Measurements from ENCODE around the gene SETD5. TPM values are rescaled to one million over a fixed set of nuclear protein-coding genes. Genes with fewer than 3 reads are reported as not detected.
A peak's percentile ranks its signal among the peaks of the same experiment; 100 is the strongest.

SETD5 gene
- total and polyA plus RNA-seq, 9 donors, result 62.3 to 116 (median 86.8) TPM

DNA sequence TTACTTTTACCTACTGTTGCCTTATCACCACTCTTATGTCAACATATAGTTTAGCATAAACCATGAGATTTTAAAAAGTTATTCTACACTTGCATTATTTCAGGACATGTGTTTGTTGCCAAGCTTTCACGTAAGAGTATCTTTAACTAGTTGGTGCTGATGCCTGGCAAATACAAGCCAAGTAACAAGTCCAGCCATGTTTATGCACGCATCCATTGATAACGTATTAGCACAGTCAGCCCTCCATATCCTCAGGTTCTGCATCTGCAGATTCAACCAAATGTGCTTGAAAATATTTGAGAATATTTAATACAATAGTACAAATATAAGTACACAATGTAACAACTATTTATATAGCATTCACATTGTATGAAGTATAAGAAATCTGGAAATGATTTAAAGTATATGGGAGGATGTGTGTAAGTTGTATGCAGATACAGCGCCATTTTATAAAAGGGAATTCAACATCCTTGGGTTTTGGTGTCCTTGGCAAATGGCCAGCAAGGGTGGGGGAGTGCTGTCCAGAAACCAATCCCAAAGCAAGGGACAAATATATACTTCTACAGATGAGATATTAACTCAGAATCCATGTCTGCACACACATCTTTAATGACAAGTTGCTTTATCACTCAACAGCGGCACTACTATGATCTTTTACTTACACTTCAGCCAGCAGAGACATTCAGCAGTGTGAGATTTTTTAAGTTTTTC lies 8.7 kb upstream of the SETD5 start:
- 100% methylated on average over 1 of the region's 5 CpGs for WGBS (ENCODE audit: insufficient coverage)
- no peaks in the 10 kb centered on the region for H3K4me1 ChIP-seq (ENCODE audit: control insufficient read depth, insufficient read depth, low read length)
- H3K27ac ChIP-seq (ENCODE audit: low read length), result no peak overlapping the region
- no peaks in the 10 kb centered on the region for H3K27me3 ChIP-seq (ENCODE audit: control insufficient read depth, insufficient read depth, low read length)
- H3K4me3 ChIP-seq (ENCODE audit: low read length), result no peak overlapping the region
- H3K36me3 ChIP-seq (ENCODE audit: control insufficient read depth, insufficient read depth, low read length), result peaks cover 54% of the 10 kb centered on the region
- H3K9me3 ChIP-seq (replicated peaks; ENCODE audit: control insufficient read depth, low read depth, low read length), result no peaks in the 10 kb centered on the region
- DNase-seq, result no peak

DNA sequence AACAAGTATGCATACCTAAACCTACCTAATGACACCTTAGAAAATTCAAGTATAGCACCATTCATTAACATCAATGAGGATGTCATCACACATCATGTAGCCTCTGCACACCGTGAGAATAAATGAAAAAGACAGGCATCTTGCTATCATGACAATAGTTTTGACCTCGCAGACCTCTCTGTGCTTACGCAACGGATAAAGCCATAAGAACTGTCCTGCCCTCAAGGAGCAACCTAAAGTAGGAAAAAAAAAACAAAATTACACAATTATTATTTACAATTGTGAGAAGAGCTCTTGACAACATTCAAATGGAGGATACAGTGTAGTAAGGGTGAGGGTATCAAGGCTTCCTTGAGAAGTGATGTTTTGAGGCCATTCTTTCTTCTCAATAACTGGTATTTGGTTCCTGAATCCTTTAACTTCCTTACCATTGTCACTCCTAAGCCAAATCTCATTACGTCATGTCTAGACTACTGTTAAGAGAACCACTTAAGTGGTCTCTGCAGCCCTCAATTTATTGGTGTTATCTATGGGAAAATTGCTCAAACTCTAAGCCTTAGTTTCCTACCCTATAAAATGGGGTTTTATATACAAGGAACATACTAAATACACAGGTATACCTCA lies 7.0 kb upstream of the SETD5 start:
- WGBS (ENCODE audit: insufficient coverage), result no CpG with 5 or more reads among the region's 5 CpGs
- DNase-seq, result no peak
- H3K27ac ChIP-seq (ENCODE audit: low read length), result no peak overlapping the region
- H3K36me3 ChIP-seq (ENCODE audit: control insufficient read depth, insufficient read depth, low read length), result peaks cover 46% of the 10 kb centered on the region
- H3K27me3 ChIP-seq (ENCODE audit: control insufficient read depth, insufficient read depth, low read length), result no peaks in the 10 kb centered on the region
- H3K4me1 ChIP-seq (ENCODE audit: control insufficient read depth, insufficient read depth, low read length), result peaks cover 5% of the 10 kb centered on the region
- H3K4me3 ChIP-seq (ENCODE audit: low read length), result no peak overlapping the region
- H3K9me3 ChIP-seq (replicated peaks; ENCODE audit: control insufficient read depth, low read depth, low read length), result no peaks in the 10 kb centered on the region

DNA sequence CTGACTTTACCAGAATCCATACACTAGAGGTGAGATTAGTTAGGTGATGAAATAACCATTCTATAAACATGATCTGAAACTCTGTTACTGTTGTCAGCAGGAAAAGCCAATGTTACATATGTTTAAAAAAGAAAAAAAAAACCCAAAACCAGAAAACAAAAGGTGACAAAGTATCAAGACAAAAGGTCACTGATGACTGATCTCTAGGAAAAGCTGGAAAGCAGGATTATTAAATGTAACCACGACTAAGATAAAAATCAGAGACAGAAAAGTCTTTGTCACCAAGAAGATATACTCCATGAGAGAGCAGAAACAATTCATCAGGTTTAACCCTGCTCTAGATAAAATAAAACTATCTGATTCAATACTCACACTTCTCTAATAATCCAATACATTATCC lies 5.4 kb upstream of the SETD5 start:
- Histone ChIP-seq H3K27me3 (ENCODE audit: control insufficient read depth, insufficient read depth, low read length) (no peaks in the 10 kb centered on the region), H3K36me3 (ENCODE audit: control insufficient read depth, insufficient read depth, low read length) (peaks cover 44% of the 10 kb centered on the region), H3K4me1 (ENCODE audit: control insufficient read depth, insufficient read depth, low read length) (peaks cover 9% of the 10 kb centered on the region), H3K4me3 (ENCODE audit: low read length) (no peak overlapping the region), H3K27ac (ENCODE audit: low read length) (no peak overlapping the region), H3K9me3 (replicated peaks; ENCODE audit: control insufficient read depth, low read depth, low read length) (no peaks in the 10 kb centered on the region)
- DNase-seq, result no peak
- no CpG with 5 or more reads among the region's 1 CpG for WGBS (ENCODE audit: insufficient coverage)

DNA sequence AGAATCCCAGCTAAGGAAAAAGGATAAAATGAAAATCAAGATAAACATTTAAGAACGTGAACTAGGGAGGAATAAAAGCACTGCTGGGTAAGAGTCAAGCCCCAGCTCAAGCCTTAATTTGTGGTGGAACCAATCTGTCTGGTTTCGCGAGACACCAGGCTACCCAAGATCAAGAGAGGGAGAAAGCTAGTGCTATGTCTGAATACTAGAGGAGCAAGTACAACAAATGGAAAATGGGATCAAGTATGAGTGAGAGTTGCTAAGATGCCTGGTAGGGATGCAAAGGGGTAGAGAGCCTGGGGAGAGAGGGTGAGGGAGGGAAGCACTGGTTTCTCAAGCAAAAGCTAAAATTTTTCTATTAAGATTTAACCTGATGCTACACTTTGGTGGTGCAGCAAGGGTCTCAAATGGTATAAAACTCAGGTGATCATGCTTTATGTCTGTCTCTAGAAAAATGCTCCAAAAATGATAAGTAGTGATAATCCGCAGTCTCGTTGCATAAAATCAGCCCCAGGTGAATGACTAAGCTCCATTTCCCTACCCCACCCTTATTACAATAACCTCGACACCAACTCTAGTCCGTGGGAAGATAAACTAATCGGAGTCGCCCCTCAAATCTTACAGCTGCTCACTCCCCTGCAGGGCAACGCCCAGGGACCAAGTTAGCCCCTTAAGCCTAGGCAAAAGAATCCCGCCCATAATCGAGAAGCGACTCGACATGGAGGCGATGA lies 1.7 kb upstream of the SETD5 start:
- 12% methylated on average over 9 of the region's 15 CpGs for WGBS (ENCODE audit: insufficient coverage)
- peak; percentile 35 for DNase-seq

DNA sequence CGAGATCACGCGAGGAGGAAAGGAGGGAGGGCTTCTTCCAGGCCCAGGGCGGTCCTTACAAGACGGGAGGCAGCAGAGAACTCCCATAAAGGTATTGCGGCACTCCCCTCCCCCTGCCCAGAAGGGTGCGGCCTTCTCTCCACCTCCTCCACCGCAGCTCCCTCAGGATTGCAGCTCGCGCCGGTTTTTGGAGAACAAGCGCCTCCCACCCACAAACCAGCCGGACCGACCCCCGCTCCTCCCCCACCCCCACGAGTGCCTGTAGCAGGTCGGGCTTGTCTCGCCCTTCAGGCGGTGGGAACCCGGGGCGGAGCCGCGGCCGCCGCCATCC lies 1.1 kb upstream of the SETD5 start:
- DNase-seq, result peak; percentile 98
- peaks cover 14% of the 10 kb centered on the region for H3K4me1 ChIP-seq (ENCODE audit: control insufficient read depth, insufficient read depth, low read length)
- under 1% methylated on average over 23 of the region's 25 CpGs for WGBS (ENCODE audit: insufficient coverage)
- peak overlapping the region; percentile 99 for H3K27ac ChIP-seq (ENCODE audit: low read length)
- H3K27me3 ChIP-seq (ENCODE audit: control insufficient read depth, insufficient read depth, low read length), result no peaks in the 10 kb centered on the region
- peaks cover 12% of the 10 kb centered on the region for H3K36me3 ChIP-seq (ENCODE audit: control insufficient read depth, insufficient read depth, low read length)
- H3K4me3 ChIP-seq (ENCODE audit: low read length), result peak overlapping the region; percentile 71
- no peaks in the 10 kb centered on the region for H3K9me3 ChIP-seq (replicated peaks; ENCODE audit: control insufficient read depth, low read depth, low read length)

More for the DNA sequence above, 1.7 kb upstream of the SETD5 start:
- no peaks in the 10 kb centered on the region for H3K9me3 ChIP-seq (replicated peaks; ENCODE audit: control insufficient read depth, low read depth, low read length)
- H3K27me3 ChIP-seq (ENCODE audit: control insufficient read depth, insufficient read depth, low read length), result no peaks in the 10 kb centered on the region
- H3K36me3 ChIP-seq (ENCODE audit: control insufficient read depth, insufficient read depth, low read length), result peaks cover 18% of the 10 kb centered on the region
- H3K27ac ChIP-seq (ENCODE audit: low read length), result peak overlapping the region; percentile 99
- H3K4me3 ChIP-seq (ENCODE audit: low read length), result peak overlapping the region; percentile 71
- H3K4me1 ChIP-seq (ENCODE audit: control insufficient read depth, insufficient read depth, low read length), result peaks cover 14% of the 10 kb centered on the region

DNA sequence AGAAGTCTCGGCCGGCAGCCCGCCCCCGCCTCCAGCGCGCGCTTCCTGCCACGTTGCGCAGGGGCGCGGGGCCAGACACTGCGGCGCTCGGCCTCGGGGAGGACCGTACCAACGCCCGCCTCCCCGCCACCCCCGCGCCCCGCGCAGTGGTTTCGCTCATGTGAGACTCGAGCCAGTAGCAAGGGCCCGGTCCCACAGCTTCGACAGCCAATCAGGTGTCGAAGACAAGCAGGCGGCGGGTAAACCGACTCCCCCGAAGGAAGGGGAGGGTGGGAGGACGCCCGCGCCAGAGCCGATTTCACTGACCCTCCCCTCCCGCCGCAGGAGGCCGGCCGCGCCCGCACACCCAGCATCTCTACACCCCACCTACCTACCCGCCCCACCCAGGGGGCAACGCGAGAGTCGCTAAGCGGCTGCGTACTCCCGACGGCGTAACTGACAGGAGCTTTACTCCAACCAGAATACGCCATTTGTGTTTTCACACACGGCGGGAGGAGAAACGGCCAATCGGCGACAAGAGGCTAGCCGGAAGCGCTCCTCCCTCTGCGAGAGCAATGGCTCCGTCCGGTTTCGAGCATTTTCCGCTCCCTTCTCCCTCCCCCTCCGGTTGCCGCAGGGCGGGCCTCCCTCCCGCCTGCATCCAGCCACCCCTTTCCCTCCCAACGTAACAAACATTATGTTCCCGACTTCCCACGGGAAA lies 633 bp upstream of the SETD5 start:
- peak; percentile 100 for DNase-seq
- WGBS (ENCODE audit: insufficient coverage), result 0% methylated on average over 61 of the region's 71 CpGs
- Histone ChIP-seq H3K4me3 (ENCODE audit: low read length) (peak overlapping the region; percentile 71), H3K27ac (ENCODE audit: low read length) (peak overlapping the region; percentile 99), H3K36me3 (ENCODE audit: control insufficient read depth, insufficient read depth, low read length) (peaks cover 9% of the 10 kb centered on the region), H3K27me3 (ENCODE audit: control insufficient read depth, insufficient read depth, low read length) (no peaks in the 10 kb centered on the region), H3K9me3 (replicated peaks; ENCODE audit: control insufficient read depth, low read depth, low read length) (no peaks in the 10 kb centered on the region), H3K4me1 (ENCODE audit: control insufficient read depth, insufficient read depth, low read length) (peaks cover 14% of the 10 kb centered on the region)

DNA sequence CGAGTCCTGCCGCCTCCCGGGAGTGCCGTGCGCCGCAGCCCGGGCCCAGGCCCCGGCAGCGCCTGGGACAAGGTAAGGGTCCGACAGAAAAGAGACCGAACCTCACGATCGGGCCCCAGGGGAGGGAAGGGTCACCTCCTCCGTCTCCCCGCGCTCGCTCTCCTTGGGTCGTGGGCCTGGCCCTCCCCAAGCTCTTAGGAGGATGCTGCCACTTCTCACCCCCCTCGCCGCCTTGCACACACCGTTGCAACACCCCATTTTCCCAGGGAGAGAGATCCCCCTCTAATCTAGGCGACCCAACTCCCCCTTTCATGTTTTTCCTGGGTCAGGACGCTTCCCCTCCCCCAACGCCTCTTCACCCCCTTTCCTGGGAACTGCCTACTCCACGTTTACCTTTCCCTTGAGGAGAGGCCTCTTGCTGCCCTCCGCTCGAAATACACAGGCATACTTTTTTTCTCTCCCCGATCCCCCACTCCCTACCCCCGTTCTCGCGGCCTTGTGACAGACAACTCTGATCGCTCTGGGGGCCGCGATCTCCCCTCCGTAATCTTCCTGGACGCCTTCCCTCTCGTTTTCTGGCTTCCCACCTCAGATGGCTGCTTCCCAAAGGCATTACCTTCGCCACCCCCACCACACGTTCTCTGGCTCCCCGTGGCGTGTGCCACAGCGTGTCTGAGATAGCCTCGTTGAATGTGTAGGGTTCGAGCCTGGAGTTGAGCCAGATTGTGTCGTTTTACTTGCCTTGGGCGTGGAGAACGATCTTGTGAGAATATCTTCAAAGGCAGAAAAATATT lies 688 bp downstream of the SETD5 start:
- DNase-seq, result peak; percentile 74
- Histone ChIP-seq H3K36me3 (ENCODE audit: control insufficient read depth, insufficient read depth, low read length) (peaks cover 9% of the 10 kb centered on the region), H3K9me3 (replicated peaks; ENCODE audit: control insufficient read depth, low read depth, low read length) (no peaks in the 10 kb centered on the region), H3K4me1 (ENCODE audit: control insufficient read depth, insufficient read depth, low read length) (peaks cover 18% of the 10 kb centered on the region), H3K27ac (ENCODE audit: low read length) (peak overlapping the region; percentile 98), H3K4me3 (ENCODE audit: low read length) (peak overlapping the region; percentile 92), H3K27me3 (ENCODE audit: control insufficient read depth, insufficient read depth, low read length) (no peaks in the 10 kb centered on the region)
- WGBS (ENCODE audit: insufficient coverage), result 0% methylated on average over 33 of the region's 47 CpGs

DNA sequence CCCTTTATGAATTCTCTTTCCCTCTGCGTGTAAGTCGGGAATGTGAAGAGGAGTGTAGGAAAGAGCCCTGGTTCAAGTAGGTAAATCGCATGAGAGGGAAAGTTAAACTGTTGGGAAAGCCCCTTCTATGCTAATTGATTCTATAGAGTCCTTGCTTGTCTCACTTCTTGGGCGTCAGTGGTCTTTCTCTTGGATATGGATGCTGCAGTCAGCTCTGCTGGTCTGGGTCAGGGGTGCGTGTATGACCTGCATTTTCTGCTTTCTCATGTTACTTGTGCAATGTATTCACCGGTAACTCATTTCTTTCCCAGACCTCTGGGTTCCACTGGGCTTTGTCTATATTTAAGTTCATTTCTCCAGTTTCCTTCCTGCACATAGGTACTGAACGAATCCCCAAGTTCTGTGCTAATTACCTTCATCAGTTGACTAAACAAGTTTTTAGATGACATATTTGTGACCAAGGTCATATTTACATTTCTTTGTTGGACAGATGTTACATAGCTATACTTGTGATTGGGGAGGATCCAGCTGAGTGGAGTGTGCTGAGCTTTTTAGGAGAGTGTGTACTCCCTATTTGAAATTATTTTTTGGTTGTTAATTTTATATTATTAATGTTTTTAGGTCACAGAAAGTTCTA lies 1.4 kb downstream of the SETD5 start:
- Histone ChIP-seq H3K4me3 (ENCODE audit: low read length) (peak overlapping the region; percentile 92), H3K4me1 (ENCODE audit: control insufficient read depth, insufficient read depth, low read length) (peaks cover 19% of the 10 kb centered on the region), H3K36me3 (ENCODE audit: control insufficient read depth, insufficient read depth, low read length) (peaks cover 5% of the 10 kb centered on the region), H3K9me3 (replicated peaks; ENCODE audit: control insufficient read depth, low read depth, low read length) (no peaks in the 10 kb centered on the region), H3K27ac (ENCODE audit: low read length) (peak overlapping the region; percentile 98), H3K27me3 (ENCODE audit: control insufficient read depth, insufficient read depth, low read length) (no peaks in the 10 kb centered on the region)
- peak; percentile 63 for DNase-seq
- 2% methylated on average over 3 of the region's 7 CpGs for WGBS (ENCODE audit: insufficient coverage)

DNA sequence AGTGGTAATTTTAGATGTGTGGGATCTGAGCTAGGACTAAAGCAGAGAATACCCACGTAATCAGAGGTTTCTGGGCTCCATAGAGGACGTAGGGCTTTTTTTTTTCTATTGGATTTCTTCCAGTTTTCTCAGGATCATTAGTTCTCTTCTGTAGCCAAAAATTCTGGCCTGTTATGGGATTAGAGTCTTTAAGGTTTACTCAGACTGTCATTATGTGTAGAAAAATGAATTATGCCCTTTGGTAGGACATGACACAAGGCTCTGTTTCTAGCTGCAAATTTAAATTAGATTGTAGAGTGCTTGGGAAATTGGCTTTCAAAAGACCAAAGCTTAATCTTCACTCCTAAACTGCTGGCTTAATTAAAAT lies 1.9 kb downstream of the SETD5 start:
- Histone ChIP-seq H3K9me3 (replicated peaks; ENCODE audit: control insufficient read depth, low read depth, low read length) (no peaks in the 10 kb centered on the region), H3K27ac (ENCODE audit: low read length) (peak overlapping the region; percentile 98), H3K27me3 (ENCODE audit: control insufficient read depth, insufficient read depth, low read length) (no peaks in the 10 kb centered on the region), H3K36me3 (ENCODE audit: control insufficient read depth, insufficient read depth, low read length) (peaks cover 5% of the 10 kb centered on the region), H3K4me1 (ENCODE audit: control insufficient read depth, insufficient read depth, low read length) (peaks cover 19% of the 10 kb centered on the region), H3K4me3 (ENCODE audit: low read length) (peak overlapping the region; percentile 92)
- peak; percentile 60 for DNase-seq
- 17% methylated on average over 1 of the region's 2 CpGs for WGBS (ENCODE audit: insufficient coverage)
